Measurements from ENCODE around the gene ABCC8. TPM values are rescaled to one million over a fixed set of nuclear protein-coding genes. Genes with fewer than 3 reads are reported as not detected.

ABCC8 gene
- total RNA-seq, 1 experiment from 2014 or later: 2.4 TPM

GRCh38 chr11:17401841-17402240 lies 74.8 kb downstream of the ABCC8 start:
- no peak overlapping the region for H3K27ac Mint-ChIP-seq
- H2BK5ac ChIP-seq (ENCODE audit: insufficient read length, low read length): no peak overlapping the region
- H3K27ac ChIP-seq (ENCODE audit: insufficient read length, low read depth, low read length): no peak overlapping the region

More at GRCh38 chr11:17401841-17402240, 74.8 kb downstream of the ABCC8 start:
- H3K4me3 Mint-ChIP-seq: no peak overlapping the region
- no peak overlapping the region for H2BK120ac ChIP-seq (ENCODE audit: low read depth, low read length, poor library complexity, severe bottlenecking)
- H3T11ph ChIP-seq (ENCODE audit: low read length): no peak overlapping the region
- no peak for DNase-seq
- no peaks in the 10 kb centered on the region for H3K36me3 Mint-ChIP-seq (ENCODE audit: insufficient read depth in 1 of 3, low read depth in 3 of 3)
- H3K14ac ChIP-seq (ENCODE audit: insufficient read depth, low read length): no peak overlapping the region
- H3K18ac ChIP-seq (ENCODE audit: insufficient read length, low read depth, low read length): no peak overlapping the region
- no peak overlapping the region for H2BK20ac ChIP-seq (ENCODE audit: low read depth, low read length, poor library complexity, severe bottlenecking)
- no peak overlapping the region for H2BK12ac ChIP-seq (ENCODE audit: insufficient read length, low read depth, low read length)
- no peak overlapping the region for H2AK5ac ChIP-seq (ENCODE audit: insufficient read length, low read length)
- no peak overlapping the region for H4K8ac ChIP-seq (replicated peaks; ENCODE audit: insufficient read length, low read depth, low read length)
- no peak overlapping the region for H4K5ac ChIP-seq (ENCODE audit: insufficient read length, low read depth, low read length)
- no peaks in the 10 kb centered on the region for H4K20me1 ChIP-seq (ENCODE audit: control insufficient read depth, insufficient read depth, insufficient read length)
- H4K91ac ChIP-seq (ENCODE audit: insufficient read length, low read depth, low read length): no peak overlapping the region
- H3K27me3 Mint-ChIP-seq (ENCODE audit: low read depth): no peaks in the 10 kb centered on the region; the same call in none of the 2 replicates
- no CpG with 5 or more reads among the region's 8 CpGs for whole genome bisulfite sequencing (ENCODE audit: extremely low coverage, insufficient read length, low lambda C conversion rate)
- no peak overlapping the region for H3K4me2 ChIP-seq (ENCODE audit: insufficient read depth, insufficient read length, low read length)
- no peaks in the 10 kb centered on the region for H3K27me3 ChIP-seq (ENCODE audit: insufficient read depth, low read length)
- H3K56ac ChIP-seq (ENCODE audit: insufficient read length, low read depth, low read length): no peak overlapping the region
- H3K9me3 Mint-ChIP-seq: no peaks in the 10 kb centered on the region
- no peak for TF ChIP-seq CTCF (conservative IDR thresholded peaks at IDR 0.05)
- no peak overlapping the region for H3K23ac ChIP-seq (ENCODE audit: insufficient read length, low read depth, low read length)
- no peak overlapping the region for H3K4ac ChIP-seq (ENCODE audit: low read depth, low read length)
- no peaks in the 10 kb centered on the region for H3K9me3 ChIP-seq (ENCODE audit: control insufficient read depth, low read depth, low read length)
- H3K4me1 Mint-ChIP-seq: peaks cover 2 to 13% of the 10 kb centered on the region in 2 experiments; a peak in 2 of 4 replicates
- no peaks in the 10 kb centered on the region for H3K4me1 ChIP-seq (ENCODE audit: insufficient read depth, low read length)
- H3K79me1 ChIP-seq (ENCODE audit: insufficient read depth, low read depth, low read length, poor library complexity, severe bottlenecking): no peaks in the 10 kb centered on the region
- no peaks in the 10 kb centered on the region for H3K79me2 ChIP-seq (ENCODE audit: insufficient read depth, low read length)
- no peaks in the 10 kb centered on the region for H3K23me2 ChIP-seq (ENCODE audit: insufficient read length, low read depth, low read length, poor library complexity, severe bottlenecking)
- no peak overlapping the region for H2AFZ ChIP-seq (ENCODE audit: low read length)
- no peak overlapping the region for H2BK15ac ChIP-seq (ENCODE audit: low read depth, low read length)
- no peak overlapping the region for H3K9ac ChIP-seq (ENCODE audit: extremely low read depth, insufficient read length, low read length)

Data from H9 (cell line).